ENCODE data around the gene RIC3. TPM values are rescaled to one million over a fixed set of nuclear protein-coding genes. Genes with fewer than 3 reads are reported as not detected.

The RIC3 gene
- total and polyA plus RNA-seq, 2 donors (not counting 1 experiment from before 2014, with no cell fraction given): not detected

GRCh38 chr11:8192896-8193209 lies 24.0 kb upstream of the RIC3 start:
- peaks cover 2% of the 10 kb centered on the region for H3K27me3 ChIP-seq (ENCODE audit: control insufficient read depth, insufficient read depth, low read length)
- H3K9me3 ChIP-seq (ENCODE audit: control insufficient read depth, insufficient read depth, low read depth, low read length): no peaks in the 10 kb centered on the region
- no peak overlapping the region for H3K9ac ChIP-seq (ENCODE audit: insufficient read depth, low read length)
- TF ChIP-seq EZH2 (IDR thresholded peaks at IDR 0.05; ENCODE audit: low read length, missing control alignments): no peak
- TF ChIP-seq, protein P1, sequence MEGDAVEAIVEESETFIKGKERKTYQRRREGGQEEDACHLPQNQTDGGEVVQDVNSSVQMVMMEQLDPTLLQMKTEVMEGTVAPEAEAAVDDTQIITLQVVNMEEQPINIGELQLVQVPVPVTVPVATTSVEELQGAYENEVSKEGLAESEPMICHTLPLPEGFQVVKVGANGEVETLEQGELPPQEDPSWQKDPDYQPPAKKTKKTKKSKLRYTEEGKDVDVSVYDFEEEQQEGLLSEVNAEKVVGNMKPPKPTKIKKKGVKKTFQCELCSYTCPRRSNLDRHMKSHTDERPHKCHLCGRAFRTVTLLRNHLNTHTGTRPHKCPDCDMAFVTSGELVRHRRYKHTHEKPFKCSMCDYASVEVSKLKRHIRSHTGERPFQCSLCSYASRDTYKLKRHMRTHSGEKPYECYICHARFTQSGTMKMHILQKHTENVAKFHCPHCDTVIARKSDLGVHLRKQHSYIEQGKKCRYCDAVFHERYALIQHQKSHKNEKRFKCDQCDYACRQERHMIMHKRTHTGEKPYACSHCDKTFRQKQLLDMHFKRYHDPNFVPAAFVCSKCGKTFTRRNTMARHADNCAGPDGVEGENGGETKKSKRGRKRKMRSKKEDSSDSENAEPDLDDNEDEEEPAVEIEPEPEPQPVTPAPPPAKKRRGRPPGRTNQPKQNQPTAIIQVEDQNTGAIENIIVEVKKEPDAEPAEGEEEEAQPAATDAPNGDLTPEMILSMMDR (conservative IDR thresholded peaks at IDR 0.05 in 1 of 2, IDR thresholded peaks at IDR 0.05 in 1 of 2; ENCODE audit: low read depth in 1 of 2, low read length in 2 of 2): no peak
- H3K27ac ChIP-seq (ENCODE audit: insufficient read depth, low read length): no peak overlapping the region
- no peak overlapping the region for H3K4me3 ChIP-seq (replicated peaks in 1 of 4; ENCODE audit: control extremely low read depth in 1 of 4, insufficient read depth in 1 of 4, low read depth in 3 of 4, low read length in 4 of 4)
- H3K79me2 ChIP-seq (ENCODE audit: control insufficient read depth, insufficient read depth, low read length): no peaks in the 10 kb centered on the region
- H4K20me1 ChIP-seq (ENCODE audit: control insufficient read depth, extremely low read depth, insufficient read depth, low read length): no peaks in the 10 kb centered on the region
- DNase-seq (ENCODE audit: low read depth in 2 of 2): no peak
- H2AFZ ChIP-seq (ENCODE audit: low read length): no peak overlapping the region
- no peak overlapping the region for H3K4me2 ChIP-seq (ENCODE audit: extremely low read depth, insufficient read depth, low read length)
- H3K4me1 ChIP-seq (ENCODE audit: control insufficient read depth, extremely low read depth, insufficient read depth, low read length): no peaks in the 10 kb centered on the region
- H3K36me3 ChIP-seq (ENCODE audit: control insufficient read depth, insufficient read depth, low read length): no peaks in the 10 kb centered on the region

- no peaks in the 10 kb centered on the region for H3K36me3 ChIP-seq (ENCODE audit: control insufficient read depth, insufficient read depth, low read length)
- no peaks in the 10 kb centered on the region for H3K4me1 ChIP-seq (ENCODE audit: control insufficient read depth, extremely low read depth, insufficient read depth, low read length)
- H2AFZ ChIP-seq (ENCODE audit: low read length): no peak overlapping the region
- H3K4me3 ChIP-seq (replicated peaks in 1 of 4; ENCODE audit: control extremely low read depth in 1 of 4, insufficient read depth in 1 of 4, low read depth in 3 of 4, low read length in 4 of 4): no peak overlapping the region
- no peak overlapping the region for H3K9ac ChIP-seq (ENCODE audit: insufficient read depth, low read length)
- no peak overlapping the region for H3K27ac ChIP-seq (ENCODE audit: insufficient read depth, low read length)
- no peak for TF ChIP-seq EZH2 (IDR thresholded peaks at IDR 0.05; ENCODE audit: low read length, missing control alignments)
- TF ChIP-seq, protein P1 (conservative IDR thresholded peaks at IDR 0.05 in 1 of 2, IDR thresholded peaks at IDR 0.05 in 1 of 2; ENCODE audit: low read depth in 1 of 2, low read length in 2 of 2): peak; percentile 77 to 97
- no peak overlapping the region for H3K4me2 ChIP-seq (ENCODE audit: extremely low read depth, insufficient read depth, low read length)
- DNase-seq (ENCODE audit: low read depth in 2 of 2): peak; percentile 56 to 72
- H3K27me3 ChIP-seq (ENCODE audit: control insufficient read depth, insufficient read depth, low read length): peaks cover 2% of the 10 kb centered on the region
- no peaks in the 10 kb centered on the region for H4K20me1 ChIP-seq (ENCODE audit: control insufficient read depth, extremely low read depth, insufficient read depth, low read length)
- no peaks in the 10 kb centered on the region for H3K9me3 ChIP-seq (ENCODE audit: control insufficient read depth, insufficient read depth, low read depth, low read length)
- H3K79me2 ChIP-seq (ENCODE audit: control insufficient read depth, insufficient read depth, low read length): no peaks in the 10 kb centered on the region
Measured at GRCh38 chr11:8192016-8192895, 23.4 kb upstream of the RIC3 start.

- H4K20me1 ChIP-seq (ENCODE audit: control insufficient read depth, extremely low read depth, insufficient read depth, low read length): no peaks in the 10 kb centered on the region
Measured at GRCh38 chr11:8190431-8190830, 21.6 kb upstream of the RIC3 start.

More at GRCh38 chr11:8190431-8190830, 21.6 kb upstream of the RIC3 start:
- Histone ChIP-seq H3K9me3 (ENCODE audit: control insufficient read depth, insufficient read depth, low read depth, low read length) (no peaks in the 10 kb centered on the region), H3K4me3 (replicated peaks in 1 of 4; ENCODE audit: control extremely low read depth in 1 of 4, insufficient read depth in 1 of 4, low read depth in 3 of 4, low read length in 4 of 4) (no peak overlapping the region), H3K36me3 (ENCODE audit: control insufficient read depth, insufficient read depth, low read length) (no peaks in the 10 kb centered on the region), H2AFZ (ENCODE audit: low read length) (no peak overlapping the region), H3K9ac (ENCODE audit: insufficient read depth, low read length) (no peak overlapping the region), H3K79me2 (ENCODE audit: control insufficient read depth, insufficient read depth, low read length) (no peaks in the 10 kb centered on the region), H3K27me3 (ENCODE audit: control insufficient read depth, insufficient read depth, low read length) (peaks cover 2% of the 10 kb centered on the region), H3K27ac (ENCODE audit: insufficient read depth, low read length) (no peak overlapping the region), H3K4me2 (ENCODE audit: extremely low read depth, insufficient read depth, low read length) (no peak overlapping the region), H3K4me1 (ENCODE audit: control insufficient read depth, extremely low read depth, insufficient read depth, low read length) (no peaks in the 10 kb centered on the region)
- TF ChIP-seq EZH2 (IDR thresholded peaks at IDR 0.05; ENCODE audit: low read length, missing control alignments): no peak
- TF ChIP-seq, protein P1 (conservative IDR thresholded peaks at IDR 0.05 in 1 of 2, IDR thresholded peaks at IDR 0.05 in 1 of 2; ENCODE audit: low read depth in 1 of 2, low read length in 2 of 2): no peak
- DNase-seq (ENCODE audit: low read depth in 2 of 2): no peak
